Activated CD4-positive, alpha-beta T cell treated with anti-CD3 and anti-CD28 coated beads, Interleukin-2, amount 10 ng/mL, durations not matched to agents 7 days and 5 days (primary cell): Measurements from ENCODE around the gene RPN2. TPM values are rescaled to one million over a fixed set of nuclear protein-coding genes. Genes with fewer than 3 reads are reported as not detected.

Experiments
- CTCF ChIA-PET: fragments of 350-600 bp; sonication (Branson Sonifier 250); formaldehyde crosslinking; loops from one replicate; lab custom pipeline; 2021; ENCODE audit warnings: antibody characterized with exemption; lab: Charles Lee
- POLR2A ChIA-PET: fragments of 350-600 bp; sonication (Branson Sonifier 250); formaldehyde crosslinking; loops from one replicate; lab custom pipeline; 2021; ENCODE audit warnings: antibody characterized with exemption; lab: Charles Lee
- DNase-seq: peaks from one replicate; pipeline ENCODE4 v3.0.0-alpha.2; 2020
- H3K27ac Mint-ChIP-seq: one replicate; pipeline ENCODE4 v1.8.0; 2021; ENCODE audit warnings: mild to moderate bottlenecking, moderate library complexity, mixed read lengths
- H3K27me3 Mint-ChIP-seq: one replicate; pipeline ENCODE4 v1.8.0; 2021; ENCODE audit warnings: mixed read lengths
- H3K36me3 Mint-ChIP-seq: one replicate; pipeline ENCODE4 v1.8.0; 2021; ENCODE audit warnings: low read depth, mixed read lengths
- H3K4me1 Mint-ChIP-seq: one replicate; pipeline ENCODE4 v1.8.0; 2021; ENCODE audit warnings: mixed read lengths
- H3K4me3 Mint-ChIP-seq: one replicate; pipeline ENCODE4 v1.8.0; 2021; ENCODE audit warnings: mild to moderate bottlenecking, moderate library complexity, mixed read lengths
- H3K9me3 Mint-ChIP-seq: one replicate; pipeline ENCODE4 v1.8.0; 2021; ENCODE audit warnings: mixed read lengths
- total RNA-seq, 2 experiments: library from RNA; stranded (reverse); gene quantifications; one replicate each; pipeline ENCODE4 v1.2.3, GENCODE V29; 2021

The RPN2 gene
- total RNA-seq, 2 experiments from 2014 or later, result 154 to 176 TPM

DNA sequence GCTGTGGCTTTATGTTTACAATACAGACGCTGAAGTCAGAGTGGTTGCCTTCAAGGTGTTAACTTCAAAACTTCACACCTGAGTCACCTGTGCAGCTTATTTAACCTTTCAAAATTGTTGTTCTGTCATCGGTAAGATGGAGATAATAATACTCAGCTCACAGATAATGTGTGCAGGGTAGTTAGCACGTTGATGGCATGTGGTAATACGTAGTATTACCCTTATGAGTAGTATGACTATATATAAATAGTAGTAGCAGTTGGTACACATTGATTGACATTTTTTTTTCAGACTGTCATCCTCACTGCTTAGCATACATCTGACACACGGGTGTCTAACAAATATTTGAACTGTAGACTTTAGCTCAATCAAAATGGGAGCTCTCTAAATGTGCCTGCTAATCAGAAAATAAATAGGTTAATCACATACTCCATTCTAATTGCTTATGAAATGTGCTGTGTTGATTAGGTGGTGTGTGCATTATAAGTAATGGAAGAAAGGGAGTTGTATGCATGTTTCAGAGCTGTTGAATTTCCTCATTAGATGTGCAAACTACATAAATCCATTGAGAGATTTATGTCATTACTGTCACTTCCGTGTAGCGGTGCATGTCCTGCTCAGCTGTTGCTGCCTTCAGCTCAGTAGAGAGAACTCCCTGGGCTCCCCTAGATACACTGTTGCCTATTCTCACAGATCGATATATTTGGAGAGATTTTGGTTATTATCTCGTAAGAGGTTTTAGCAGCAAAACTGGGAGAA lies 11.4 kb downstream of the RPN2 start:
- POLR2A ChIA-PET, result no interaction called here
- no peak overlapping the region for H3K4me3 Mint-ChIP-seq

DNA sequence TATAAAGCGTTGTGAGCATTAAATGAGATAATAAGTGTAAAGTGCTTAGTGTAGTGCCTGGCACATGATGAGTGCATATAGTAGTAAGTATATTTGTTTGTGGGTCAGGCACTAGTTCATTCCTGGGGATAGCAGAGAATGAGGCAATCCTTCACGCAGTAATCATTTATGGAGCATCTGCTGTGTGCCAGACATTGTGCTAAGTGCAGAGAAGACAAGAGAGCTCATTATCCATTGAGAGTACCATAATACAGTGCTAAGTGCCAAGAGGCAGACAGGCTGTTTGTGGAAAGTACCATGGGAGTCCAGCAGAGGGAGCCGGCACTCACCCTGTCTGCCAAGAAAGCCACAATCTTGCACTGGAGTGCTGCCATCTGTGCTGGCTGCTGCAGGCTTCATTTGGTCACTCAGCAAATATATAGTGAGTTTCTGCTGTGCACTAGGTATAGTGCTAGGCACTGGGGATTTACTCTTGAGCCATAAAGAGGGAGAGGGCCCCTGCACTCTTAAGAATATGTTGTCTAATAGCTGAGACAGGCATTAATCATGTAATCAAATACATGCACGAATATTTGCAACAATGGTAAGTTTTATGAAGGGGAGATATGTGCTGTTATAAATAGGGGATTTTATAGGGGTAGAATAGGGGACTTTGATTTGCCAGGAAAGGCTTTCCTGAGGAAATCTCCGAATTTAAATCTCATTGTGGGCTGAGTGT lies 13.2 kb downstream of the RPN2 start:
- DNase-seq, result peak; percentile 78
- H3K4me1 Mint-ChIP-seq, result peaks cover 75% of the 10 kb centered on the region
- peaks cover 47% of the 10 kb centered on the region for H3K36me3 Mint-ChIP-seq
- ChIA-PET CTCF (interaction anchor here (0.6 to 4.5 kb wide), 10 partner anchors 7 to 338 kb away, joined by 3 to 43 read pairs (median 4); partner anchors contain the start of genes MROH8 and RPN2), POLR2A (interaction anchor here (0.6 kb wide), 1 partner anchor 10 kb away, joined by 4 read pairs; no protein-coding TSS in a partner anchor)
- no peaks in the 10 kb centered on the region for H3K27me3 Mint-ChIP-seq
- no peak overlapping the region for H3K4me3 Mint-ChIP-seq
- peak overlapping the region; percentile 41 for H3K27ac Mint-ChIP-seq
- no peaks in the 10 kb centered on the region for H3K9me3 Mint-ChIP-seq

More for the DNA sequence above, 11.4 kb downstream of the RPN2 start:
- H3K4me1 Mint-ChIP-seq, result peaks cover 68% of the 10 kb centered on the region
- H3K36me3 Mint-ChIP-seq, result peaks cover 55% of the 10 kb centered on the region
- H3K9me3 Mint-ChIP-seq, result no peaks in the 10 kb centered on the region
- no peaks in the 10 kb centered on the region for H3K27me3 Mint-ChIP-seq
- no peak for DNase-seq
- CTCF ChIA-PET, result interaction anchor here (0.7 to 4.5 kb wide), 7 partner anchors 8 to 343 kb away, joined by 3 to 43 read pairs (median 4); partner anchors contain the start of genes MROH8 and RPN2
- H3K27ac Mint-ChIP-seq, result peak overlapping the region; percentile 47

DNA sequence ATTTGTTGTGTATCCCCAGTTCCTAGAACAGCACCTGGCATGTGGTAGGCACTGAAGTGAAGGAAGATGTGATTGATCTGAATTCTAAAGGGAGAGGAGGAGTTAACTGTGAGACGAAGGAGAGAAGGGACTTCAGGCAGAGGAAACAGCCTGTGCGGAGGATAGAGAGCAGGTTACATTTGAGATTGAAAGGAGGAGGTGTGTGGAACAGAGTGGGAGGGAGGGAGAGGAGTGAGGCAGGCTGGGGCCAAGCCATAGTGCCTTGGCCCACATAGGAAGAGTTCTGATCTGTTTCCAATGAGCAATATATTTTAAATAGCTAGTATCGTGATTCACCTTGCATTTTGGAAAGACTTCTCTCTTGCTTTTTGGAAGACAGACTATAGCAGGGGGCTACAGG lies 14.1 kb downstream of the RPN2 start:
- peaks cover 71% of the 10 kb centered on the region for H3K4me1 Mint-ChIP-seq
- H3K27ac Mint-ChIP-seq, result peak overlapping the region; percentile 37
- no peak overlapping the region for H3K4me3 Mint-ChIP-seq
- no peaks in the 10 kb centered on the region for H3K27me3 Mint-ChIP-seq
- ChIA-PET POLR2A (no interaction called here), CTCF (interaction anchor here (1.6 to 3.7 kb wide), 2 partner anchors 43 to 191 kb away, joined by 3 to 17 read pairs; no protein-coding TSS in a partner anchor)
- no peaks in the 10 kb centered on the region for H3K9me3 Mint-ChIP-seq
- DNase-seq, result no peak
- peaks cover 44% of the 10 kb centered on the region for H3K36me3 Mint-ChIP-seq

DNA sequence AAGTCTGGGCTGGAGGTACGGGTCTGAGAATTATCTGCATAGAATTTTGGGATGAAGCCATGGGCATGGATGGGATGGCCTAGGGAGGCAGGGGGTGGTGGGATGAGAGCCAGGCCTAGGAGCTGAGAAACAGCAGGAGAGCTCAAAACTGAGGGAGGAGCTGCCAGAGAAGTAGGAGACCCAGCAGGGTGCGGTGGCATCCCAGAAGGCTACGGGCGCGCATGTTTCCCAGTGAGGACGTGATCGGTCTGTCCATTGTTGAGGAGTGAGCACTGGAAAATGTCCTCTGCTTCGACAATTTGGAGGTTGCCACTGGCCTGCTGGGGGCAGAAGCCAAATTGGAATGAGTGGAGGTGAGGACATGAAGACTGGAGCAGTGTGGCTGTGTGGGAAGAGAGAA lies 14.7 kb downstream of the RPN2 start:
- POLR2A ChIA-PET, result no interaction called here
- H3K4me3 Mint-ChIP-seq, result no peak overlapping the region
- peak overlapping the region; percentile 88 for H3K27ac Mint-ChIP-seq
- CTCF ChIA-PET, result interaction anchor here (1.6 to 3.7 kb wide), 2 partner anchors 42 to 191 kb away, joined by 3 to 17 read pairs; no protein-coding TSS in a partner anchor
- no peaks in the 10 kb centered on the region for H3K9me3 Mint-ChIP-seq
- peaks cover 44% of the 10 kb centered on the region for H3K36me3 Mint-ChIP-seq
- peaks cover 69% of the 10 kb centered on the region for H3K4me1 Mint-ChIP-seq
- no peaks in the 10 kb centered on the region for H3K27me3 Mint-ChIP-seq
- no peak for DNase-seq

DNA sequence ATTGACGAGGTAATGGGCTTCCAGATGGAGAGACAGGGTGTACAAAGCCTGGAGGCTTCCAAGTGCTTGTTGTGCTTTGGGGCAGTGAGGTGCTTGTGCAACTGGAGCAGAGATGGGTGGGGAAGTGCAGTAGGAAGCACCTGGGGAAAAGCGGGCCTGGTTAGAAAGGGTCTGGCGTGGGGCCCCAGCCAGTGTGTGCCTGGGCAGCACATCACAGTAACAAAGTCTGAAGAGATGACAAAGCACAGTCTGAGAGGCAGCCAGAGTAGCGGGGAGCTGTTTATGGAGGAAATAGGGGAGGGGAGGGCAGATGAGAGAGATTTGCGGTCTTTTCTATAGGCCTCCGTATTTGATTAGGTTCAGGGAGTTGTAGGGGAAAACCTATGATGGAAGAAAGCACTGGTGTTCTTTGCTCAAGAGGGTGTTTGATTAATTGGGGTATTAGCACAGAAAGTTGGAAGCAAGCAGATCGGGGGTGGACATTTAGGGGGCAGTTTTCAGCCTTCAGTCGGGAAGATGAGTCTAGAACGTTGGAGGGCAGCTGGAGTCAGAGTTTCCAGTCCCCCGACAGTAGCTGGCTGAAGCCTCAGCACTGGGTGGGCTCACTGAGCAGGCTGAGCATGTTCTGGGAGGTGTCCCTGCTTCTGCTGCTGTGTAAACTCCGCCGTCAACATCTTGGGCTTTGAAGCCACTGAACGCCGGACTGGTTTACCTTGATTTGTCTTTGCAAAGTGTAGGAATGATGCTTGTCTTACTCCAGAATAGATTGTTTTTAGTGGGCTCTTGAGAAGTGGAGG lies 15.7 kb downstream of the RPN2 start:
- Mint-ChIP-seq H3K9me3 (no peaks in the 10 kb centered on the region), H3K36me3 (peaks cover 36% of the 10 kb centered on the region), H3K27me3 (no peaks in the 10 kb centered on the region), H3K4me1 (peaks cover 60% of the 10 kb centered on the region), H3K27ac (peak overlapping the region; percentile 88), H3K4me3 (peak overlapping the region; percentile 12)
- POLR2A ChIA-PET, result interaction anchor here (1.2 kb wide), 1 partner anchor 16 kb away, joined by 3 read pairs; the partner anchor contains the start of genes MROH8 and RPN2
- CTCF ChIA-PET, result interaction anchor here (0.5 to 3.7 kb wide), 12 partner anchors 10 to 338 kb away, joined by 3 to 27 read pairs (median 4); partner anchors contain the start of genes MROH8 and RPN2
- DNase-seq, result peak; percentile 33

DNA sequence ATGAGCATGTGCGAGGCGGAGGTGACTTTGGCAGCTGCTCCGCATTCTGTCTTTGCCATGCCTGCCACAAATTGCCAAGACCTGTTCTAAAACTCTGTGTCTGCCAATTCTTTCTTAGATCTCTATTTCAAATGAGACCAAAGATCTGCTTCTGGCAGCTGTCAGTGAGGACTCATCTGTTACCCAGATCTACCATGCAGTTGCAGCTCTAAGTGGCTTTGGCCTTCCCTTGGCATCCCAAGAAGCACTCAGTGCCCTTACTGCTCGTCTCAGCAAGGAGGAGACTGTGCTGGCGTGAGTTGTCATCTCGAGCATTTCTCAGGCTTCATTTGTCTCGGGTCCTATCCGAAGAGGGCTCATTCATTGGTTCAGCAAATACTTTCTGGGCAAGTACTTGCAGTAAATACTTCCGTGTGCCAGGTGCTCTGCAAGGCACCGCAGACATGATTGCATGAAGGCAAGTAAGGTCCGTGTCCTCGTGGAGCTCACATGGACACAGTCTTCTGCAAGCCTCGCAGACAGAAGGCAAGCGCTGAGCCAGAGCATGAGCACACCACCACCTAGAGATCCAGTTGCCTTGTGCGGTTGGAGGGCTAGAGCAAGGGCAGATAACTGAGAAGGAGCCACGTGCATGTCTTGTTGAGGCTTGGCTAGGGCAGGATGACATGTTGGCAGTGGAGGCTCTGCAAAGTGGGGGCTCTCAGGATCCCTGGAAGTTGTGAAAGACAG lies 20.0 kb downstream of the RPN2 start:
- H3K27me3 Mint-ChIP-seq, result no peaks in the 10 kb centered on the region

DNA sequence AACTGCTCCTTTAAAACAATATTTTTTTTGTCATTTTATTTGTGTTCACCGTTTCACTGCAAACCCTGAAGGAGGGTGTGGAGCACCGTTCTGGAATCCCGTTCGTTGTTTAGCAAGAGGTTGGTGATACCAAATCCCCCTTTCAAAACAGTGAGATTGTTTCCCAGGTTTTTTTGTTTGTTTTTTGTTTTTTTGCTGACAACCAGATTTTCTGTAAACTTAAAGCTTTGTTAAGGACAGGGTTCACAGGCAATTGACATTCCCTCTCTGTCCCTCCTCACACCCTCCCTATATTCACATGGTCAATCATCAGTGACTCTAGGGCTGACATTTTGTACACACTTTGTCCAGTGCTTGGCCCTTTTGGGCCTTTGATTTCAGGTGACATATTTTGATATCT lies 21.2 kb downstream of the RPN2 start:
- peaks cover 50% of the 10 kb centered on the region for H3K36me3 Mint-ChIP-seq

More for the DNA sequence above, 20.0 kb downstream of the RPN2 start:
- ChIA-PET CTCF (interaction anchor here (1.0 kb wide), 1 partner anchor 7 kb away, joined by 4 read pairs; no protein-coding TSS in a partner anchor), POLR2A (interaction anchor here (0.7 kb wide), 1 partner anchor 21 kb away, joined by 3 read pairs; no protein-coding TSS in a partner anchor)
- no peak overlapping the region for H3K4me3 Mint-ChIP-seq
- no peak for DNase-seq
- H3K27ac Mint-ChIP-seq, result no peak overlapping the region
- peaks cover 40% of the 10 kb centered on the region for H3K36me3 Mint-ChIP-seq
- H3K9me3 Mint-ChIP-seq, result no peaks in the 10 kb centered on the region
- peaks cover 29% of the 10 kb centered on the region for H3K4me1 Mint-ChIP-seq

DNA sequence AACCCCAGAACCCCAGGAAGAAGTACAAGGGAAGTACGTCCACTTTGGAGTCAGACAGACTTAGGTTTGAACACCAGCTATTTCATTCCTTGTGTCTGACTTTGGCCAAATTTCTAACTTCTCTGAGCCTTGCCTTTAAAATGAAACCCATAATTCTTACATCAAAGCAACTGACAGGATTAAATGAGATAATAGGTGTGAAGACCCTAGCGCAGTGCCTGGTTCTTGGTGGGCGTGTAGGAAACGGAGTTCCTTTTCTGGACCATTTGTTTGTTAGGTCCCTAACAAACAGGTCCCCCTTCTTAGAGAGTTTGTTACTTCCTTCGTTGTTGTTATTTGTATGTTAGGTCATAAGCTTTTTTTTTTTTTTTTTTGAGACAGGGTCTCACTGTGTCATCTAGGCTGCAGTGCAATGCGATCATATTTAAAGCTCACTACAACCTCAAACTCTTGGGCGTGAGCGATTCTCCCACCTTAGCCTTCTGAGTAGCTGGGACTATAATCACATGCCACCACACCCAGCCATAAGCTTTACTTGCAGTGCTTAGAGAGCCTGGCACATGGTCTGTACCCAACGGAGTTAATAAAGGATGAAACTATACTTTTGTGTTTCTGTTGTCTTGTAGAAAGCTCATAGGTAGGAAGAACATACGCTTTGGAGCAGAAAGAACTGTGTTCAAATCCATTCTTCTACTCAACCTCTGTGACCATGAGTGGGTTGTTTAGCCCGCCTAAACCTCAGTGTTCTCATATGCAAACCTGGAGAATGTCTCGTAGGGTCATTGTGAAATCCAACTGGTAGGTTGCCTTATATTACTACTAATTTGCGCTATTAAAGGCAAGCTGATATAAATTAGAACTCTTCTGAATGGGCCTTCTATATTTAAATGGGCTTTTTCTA lies 22.0 kb downstream of the RPN2 start:
- POLR2A ChIA-PET, result no interaction called here

More for the DNA sequence above, 21.2 kb downstream of the RPN2 start:
- ChIA-PET POLR2A (no interaction called here), CTCF (interaction anchor here (1.0 kb wide), 2 partner anchors 9 to 333 kb away, joined by 3 to 4 read pairs; no protein-coding TSS in a partner anchor)
- H3K9me3 Mint-ChIP-seq, result no peaks in the 10 kb centered on the region
- no peak overlapping the region for H3K4me3 Mint-ChIP-seq
- peaks cover 17% of the 10 kb centered on the region for H3K4me1 Mint-ChIP-seq
- H3K27me3 Mint-ChIP-seq, result no peaks in the 10 kb centered on the region
- DNase-seq, result no peak
- no peak overlapping the region for H3K27ac Mint-ChIP-seq

DNA sequence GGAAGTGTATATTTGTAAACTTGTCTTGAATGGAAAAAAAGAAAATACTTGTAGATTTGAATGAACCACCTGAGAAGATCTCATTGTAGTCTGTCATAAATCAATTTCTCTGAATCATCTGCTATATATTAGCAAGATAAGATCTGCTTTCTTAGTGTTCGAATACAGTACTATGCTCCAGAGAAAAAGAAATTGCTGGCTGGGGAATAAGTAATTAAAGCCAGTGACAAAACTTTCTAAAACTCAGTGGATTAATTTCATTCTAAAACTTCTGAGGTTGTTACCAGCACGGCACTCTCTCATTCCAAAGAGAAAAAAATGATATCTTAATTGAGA lies 22.7 kb downstream of the RPN2 start:
- ChIA-PET CTCF (interaction anchor here (0.6 to 1.1 kb wide), 3 partner anchors 10 to 370 kb away, joined by 3 to 4 read pairs (median 4); no protein-coding TSS in a partner anchor), POLR2A (no interaction called here)
- Mint-ChIP-seq H3K36me3 (peaks cover 52% of the 10 kb centered on the region), H3K27me3 (no peaks in the 10 kb centered on the region), H3K4me1 (peaks cover 8% of the 10 kb centered on the region), H3K9me3 (no peaks in the 10 kb centered on the region), H3K4me3 (no peak overlapping the region), H3K27ac (no peak overlapping the region)
- DNase-seq, result no peak

More for the DNA sequence above, 22.0 kb downstream of the RPN2 start:
- H3K27ac Mint-ChIP-seq, result peak overlapping the region; percentile 36
- H3K27me3 Mint-ChIP-seq, result no peaks in the 10 kb centered on the region
- no peak for DNase-seq
- no peak overlapping the region for H3K4me3 Mint-ChIP-seq
- CTCF ChIA-PET, result interaction anchor here (0.6 to 1.1 kb wide), 6 partner anchors 9 to 1216 kb away, joined by 3 to 5 read pairs (median 4); no protein-coding TSS in a partner anchor
- peaks cover 54% of the 10 kb centered on the region for H3K36me3 Mint-ChIP-seq
- peaks cover 12% of the 10 kb centered on the region for H3K4me1 Mint-ChIP-seq
- no peaks in the 10 kb centered on the region for H3K9me3 Mint-ChIP-seq

DNA sequence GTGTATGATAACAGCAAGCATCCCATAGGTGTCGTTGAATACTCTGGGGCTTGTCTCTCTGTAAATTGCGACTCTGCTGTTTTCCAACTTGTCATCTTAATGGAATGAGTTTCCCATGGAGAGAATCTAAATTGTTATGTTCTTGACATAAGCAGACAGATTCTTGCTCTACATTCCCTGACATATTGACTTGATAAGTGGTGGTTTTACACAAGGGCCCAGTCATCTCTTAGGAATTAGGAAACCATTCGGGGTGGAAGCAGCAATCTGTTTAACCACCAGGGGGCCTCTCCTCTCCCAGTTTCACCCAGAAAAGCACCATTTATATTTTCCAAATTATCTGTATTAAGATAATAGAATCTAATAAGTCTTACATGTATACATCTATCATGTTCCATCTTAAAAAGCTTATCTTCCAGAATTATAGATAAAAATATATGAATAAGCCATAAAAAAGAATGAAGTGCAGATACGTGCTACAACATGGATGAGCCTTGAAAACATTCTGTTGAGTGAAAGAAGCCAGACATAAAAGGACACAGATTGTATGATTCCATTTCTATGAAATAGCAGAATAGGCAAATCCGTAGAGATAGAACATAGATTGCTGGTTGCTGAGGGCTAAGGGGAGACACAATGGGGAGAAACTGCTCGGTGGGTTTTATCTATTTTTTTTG lies 23.3 kb downstream of the RPN2 start:
- DNase-seq, result peak; percentile 33

More for the DNA sequence above, 23.3 kb downstream of the RPN2 start:
- Mint-ChIP-seq H3K4me1 (peaks cover 3% of the 10 kb centered on the region), H3K36me3 (peaks cover 58% of the 10 kb centered on the region), H3K27me3 (no peaks in the 10 kb centered on the region), H3K9me3 (no peaks in the 10 kb centered on the region), H3K4me3 (no peak overlapping the region), H3K27ac (no peak overlapping the region)
- ChIA-PET CTCF (interaction anchor here (2.2 kb wide), 1 partner anchor 10 kb away, joined by 8 read pairs; no protein-coding TSS in a partner anchor), POLR2A (no interaction called here)
